H9 (cell line): Measurements from ENCODE around the gene HOMER1. TPM values are rescaled to one million over a fixed set of nuclear protein-coding genes. Genes with fewer than 3 reads are reported as not detected.
A peak's percentile ranks its signal among the peaks of the same experiment; 100 is the strongest.

Experiments used
- DNase-seq: peaks from one replicate; pipeline ENCODE4 v3.0.0-alpha.2; 2017
- H2AFZ ChIP-seq: one replicate; pipeline ENCODE4 v1.6.1; 2013; ENCODE audit warnings: mild to moderate bottlenecking, low read length, control low read depth, moderate library complexity
- H2AK5ac ChIP-seq: 2 replicates; pipeline ENCODE4 v1.6.1; 2013; ENCODE audit warnings: low read length, control low read depth, mixed read lengths; ENCODE audit not compliant: insufficient read length
- H2BK120ac ChIP-seq: one replicate; pipeline ENCODE4 v1.6.1; 2013; ENCODE audit warnings: low read depth, mild to moderate bottlenecking, low read length, control low read depth, inconsistent platforms; ENCODE audit not compliant: poor library complexity, severe bottlenecking
- H2BK12ac ChIP-seq: 2 replicates; pipeline ENCODE4 v1.6.1; 2013; ENCODE audit warnings: low read length, control low read depth, mixed read lengths, low read depth; ENCODE audit not compliant: insufficient read length
- H2BK15ac ChIP-seq: 2 replicates; pipeline ENCODE4 v1.6.1; 2013; ENCODE audit warnings: low read depth, low read length, control low read depth
- H2BK20ac ChIP-seq: one replicate; pipeline ENCODE4 v1.6.1; 2013; ENCODE audit warnings: low read depth, mild to moderate bottlenecking, low read length, control low read depth, inconsistent platforms; ENCODE audit not compliant: poor library complexity, severe bottlenecking
- H2BK5ac ChIP-seq: 2 replicates; pipeline ENCODE4 v1.6.1; 2013; ENCODE audit warnings: low read length, control low read depth, mixed read lengths; ENCODE audit not compliant: insufficient read length
- H3K14ac ChIP-seq: 2 replicates; pipeline ENCODE4 v1.6.1; 2013; ENCODE audit warnings: low read length, control low read depth; ENCODE audit not compliant: insufficient read depth
- H3K18ac ChIP-seq: 2 replicates; pipeline ENCODE4 v1.6.1; 2013; ENCODE audit warnings: low read depth, mild to moderate bottlenecking, mixed read lengths, low read length, control low read depth; ENCODE audit not compliant: insufficient read length
- H3K23ac ChIP-seq: 2 replicates; pipeline ENCODE4 v1.6.1; 2013; ENCODE audit warnings: low read length, control low read depth, mixed read lengths, low read depth; ENCODE audit not compliant: insufficient read length
- H3K23me2 ChIP-seq: 2 replicates; pipeline ENCODE4 v1.6.1; 2013; ENCODE audit warnings: low read depth, mild to moderate bottlenecking, mixed read lengths, low read length, control low read depth; ENCODE audit not compliant: insufficient read length, poor library complexity, severe bottlenecking
- H3K27ac ChIP-seq: 2 replicates; pipeline ENCODE4 v1.5.1; 2013; ENCODE audit warnings: low read length, control low read depth, mixed read lengths, low read depth; ENCODE audit not compliant: insufficient read length
- H3K27me3 ChIP-seq: 2 replicates; pipeline ENCODE4 v1.6.1; 2013; ENCODE audit warnings: low read length, control low read depth, inconsistent platforms; ENCODE audit not compliant: insufficient read depth
- H3K4ac ChIP-seq: 2 replicates; pipeline ENCODE4 v1.6.1; 2013; ENCODE audit warnings: low read depth, mild to moderate bottlenecking, control low read depth, inconsistent platforms, low read length, moderate library complexity
- H3K4me1 ChIP-seq: 2 replicates; pipeline ENCODE4 v1.6.1; 2013; ENCODE audit warnings: low read length, control low read depth, inconsistent platforms; ENCODE audit not compliant: insufficient read depth
- H3K4me2 ChIP-seq: 2 replicates; pipeline ENCODE4 v1.6.1; 2013; ENCODE audit warnings: low read length, control low read depth, mixed read lengths; ENCODE audit not compliant: insufficient read length, insufficient read depth
- H3K56ac ChIP-seq: 2 replicates; pipeline ENCODE4 v1.6.1; 2013; ENCODE audit warnings: low read depth, mild to moderate bottlenecking, mixed read lengths, low read length, control low read depth; ENCODE audit not compliant: insufficient read length
- H3K79me1 ChIP-seq: 2 replicates; pipeline ENCODE4 v1.6.1; 2013; ENCODE audit warnings: low read depth, mild to moderate bottlenecking, moderate library complexity, low read length, control low read depth, inconsistent platforms; ENCODE audit not compliant: insufficient read depth, poor library complexity, severe bottlenecking
- H3K79me2 ChIP-seq: 2 replicates; pipeline ENCODE4 v1.6.1; 2013; ENCODE audit warnings: low read length, control low read depth, inconsistent platforms; ENCODE audit not compliant: insufficient read depth
- H3K9ac ChIP-seq: 2 replicates; pipeline ENCODE4 v1.6.1; 2013; ENCODE audit warnings: low read length, control low read depth, mixed read lengths; ENCODE audit not compliant: insufficient read length; ENCODE audit errors: extremely low read depth
- H3K9me3 ChIP-seq: one replicate; pipeline ENCODE4 v1.6.1; 2013; ENCODE audit warnings: low read depth, low read length, inconsistent platforms; ENCODE audit not compliant: control insufficient read depth
- H3T11ph ChIP-seq: one replicate; pipeline ENCODE4 v1.6.1; 2013; ENCODE audit warnings: mild to moderate bottlenecking, low read length, control low read depth, inconsistent platforms
- H4K20me1 ChIP-seq: one replicate; pipeline ENCODE4 v1.6.1; 2013; ENCODE audit not compliant: control insufficient read depth, insufficient read length, insufficient read depth
- H4K5ac ChIP-seq: 2 replicates; pipeline ENCODE4 v1.6.1; 2013; ENCODE audit warnings: low read depth, mild to moderate bottlenecking, mixed read lengths, low read length, control low read depth; ENCODE audit not compliant: insufficient read length
- H4K8ac ChIP-seq: replicated peaks from 2 replicates; pipeline ENCODE4 v1.6.1; 2013; ENCODE audit warnings: low read length, control low read depth, mixed read lengths, low read depth; ENCODE audit not compliant: insufficient read length
- H4K91ac ChIP-seq: 2 replicates; pipeline ENCODE4 v1.6.1; 2013; ENCODE audit warnings: low read depth, mild to moderate bottlenecking, moderate library complexity, mixed read lengths, low read length, control low read depth; ENCODE audit not compliant: insufficient read length
- H3K27ac Mint-ChIP-seq, 3 experiments: 2 replicates in 2 of 3; 3 replicates in 1 of 3; pipeline ENCODE4 v1.8.0; 2020 to 2021; ENCODE audit warnings: mixed read lengths in 3 of 3, mild to moderate bottlenecking in 1 of 3, moderate library complexity in 1 of 3
- H3K27me3 Mint-ChIP-seq: 2 replicates; pipeline ENCODE4 v1.8.0; 2021; ENCODE audit warnings: low read depth, mild to moderate bottlenecking, moderate library complexity, mixed read lengths
- H3K36me3 Mint-ChIP-seq, 3 experiments: 2 replicates in 2 of 3; 3 replicates in 1 of 3; pipeline ENCODE4 v1.8.0; 2020 to 2021; ENCODE audit warnings: low read depth in 3 of 3, mixed read lengths in 3 of 3; ENCODE audit not compliant: insufficient read depth in 1 of 3
- H3K4me1 Mint-ChIP-seq, 2 experiments: 2 replicates each; pipeline ENCODE4 v1.8.0; 2020; ENCODE audit warnings: mixed read lengths in 2 of 2
- H3K4me3 Mint-ChIP-seq, 2 experiments: 2 replicates in 1 of 2; 3 replicates in 1 of 2; pipeline ENCODE4 v1.8.0; 2020 to 2021; ENCODE audit warnings: mild to moderate bottlenecking in 2 of 2, mixed read lengths in 2 of 2, moderate library complexity in 1 of 2
- H3K9me3 Mint-ChIP-seq, 2 experiments: 2 replicates in 1 of 2; 3 replicates in 1 of 2; pipeline ENCODE4 v1.8.0; 2020; ENCODE audit warnings: mild to moderate bottlenecking in 2 of 2, mixed read lengths in 2 of 2, moderate library complexity in 1 of 2
- WGBS: extraction: QIAGEN DNeasy Blood & Tissue Kit; methylation state at CpG from one replicate; pipeline ENCODE4 v1.1.7; 2013; ENCODE audit warnings: missing lambda C conversion rate, low lambda C conversion rate, mixed read lengths; ENCODE audit not compliant: insufficient read length; ENCODE audit errors: extremely low coverage; 5-methylcytosine and 5-hydroxymethylcytosine counted together
- total RNA-seq: library from RNA; stranded (reverse); gene quantifications from 2 replicates; pipeline ENCODE4 v1.2.1, GENCODE V29; 2021
- TF ChIP-seq, protein P1 (sequence below): fragments of 200-600 bp; sonication (generic); conservative IDR thresholded peaks from 3 replicates; pipeline ENCODE4 v1.8.0; 2021; ENCODE audit warnings: antibody characterized with exemption, mild to moderate bottlenecking

Gene HOMER1
- total RNA-seq, 1 experiment from 2014 or later, result 39.5 TPM

DNA sequence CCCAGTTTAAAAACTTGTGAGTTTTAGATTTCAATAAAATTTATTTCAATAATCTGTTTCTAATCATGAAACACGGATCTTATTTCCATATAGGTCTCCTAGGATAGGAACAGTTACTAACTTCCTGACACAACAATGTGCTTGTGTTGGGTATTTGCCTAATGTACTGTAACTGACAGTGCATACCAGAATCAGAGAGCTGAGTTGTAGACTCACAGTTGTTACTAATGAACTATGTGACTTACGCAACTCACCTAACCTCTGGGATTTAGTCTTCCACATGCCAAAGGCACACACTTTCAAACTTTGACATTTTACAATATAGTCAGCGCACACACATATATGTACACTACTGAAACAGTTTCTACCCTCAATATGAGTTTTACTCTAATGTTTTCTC is 77.7 kb downstream of the HOMER1 start:
- DNase-seq, result no peak
- no peak overlapping the region for H2AK5ac ChIP-seq
- TF ChIP-seq, protein P1, sequence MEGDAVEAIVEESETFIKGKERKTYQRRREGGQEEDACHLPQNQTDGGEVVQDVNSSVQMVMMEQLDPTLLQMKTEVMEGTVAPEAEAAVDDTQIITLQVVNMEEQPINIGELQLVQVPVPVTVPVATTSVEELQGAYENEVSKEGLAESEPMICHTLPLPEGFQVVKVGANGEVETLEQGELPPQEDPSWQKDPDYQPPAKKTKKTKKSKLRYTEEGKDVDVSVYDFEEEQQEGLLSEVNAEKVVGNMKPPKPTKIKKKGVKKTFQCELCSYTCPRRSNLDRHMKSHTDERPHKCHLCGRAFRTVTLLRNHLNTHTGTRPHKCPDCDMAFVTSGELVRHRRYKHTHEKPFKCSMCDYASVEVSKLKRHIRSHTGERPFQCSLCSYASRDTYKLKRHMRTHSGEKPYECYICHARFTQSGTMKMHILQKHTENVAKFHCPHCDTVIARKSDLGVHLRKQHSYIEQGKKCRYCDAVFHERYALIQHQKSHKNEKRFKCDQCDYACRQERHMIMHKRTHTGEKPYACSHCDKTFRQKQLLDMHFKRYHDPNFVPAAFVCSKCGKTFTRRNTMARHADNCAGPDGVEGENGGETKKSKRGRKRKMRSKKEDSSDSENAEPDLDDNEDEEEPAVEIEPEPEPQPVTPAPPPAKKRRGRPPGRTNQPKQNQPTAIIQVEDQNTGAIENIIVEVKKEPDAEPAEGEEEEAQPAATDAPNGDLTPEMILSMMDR, result no peak

More for the DNA sequence above, 77.7 kb downstream of the HOMER1 start:
- Histone ChIP-seq H3K27ac (no peak overlapping the region), H3T11ph (no peak overlapping the region), H4K5ac (no peak overlapping the region), H2BK20ac (no peak overlapping the region), H2BK12ac (no peak overlapping the region), H3K14ac (no peak overlapping the region), H4K8ac (no peak overlapping the region), H3K4ac (no peak overlapping the region), H3K4me1 (no peaks in the 10 kb centered on the region), H3K56ac (no peak overlapping the region), H2BK15ac (no peak overlapping the region), H3K18ac (no peak overlapping the region), H3K23ac (no peak overlapping the region), H2BK5ac (no peak overlapping the region), H3K9me3 (no peaks in the 10 kb centered on the region), H4K20me1 (no peaks in the 10 kb centered on the region), H3K9ac (no peak overlapping the region), H3K79me1 (no peaks in the 10 kb centered on the region), H3K23me2 (no peaks in the 10 kb centered on the region), H2AFZ (no peak overlapping the region), H3K4me2 (no peak overlapping the region), H2BK120ac (no peak overlapping the region), H3K79me2 (no peaks in the 10 kb centered on the region), H4K91ac (no peak overlapping the region), H3K27me3 (no peaks in the 10 kb centered on the region)
- Mint-ChIP-seq H3K36me3 (peaks cover 20 to 29% (median 23%) of the 10 kb centered on the region in 3 experiments), H3K4me1 (peaks cover 8 to 11% of the 10 kb centered on the region in 2 experiments), H3K4me3 (no peak overlapping the region), H3K27ac (0 out of 7 replicates have a peak overlapping the region, but pooled peaks of 1 of the 3 experiments have one; percentile 1), H3K27me3 (no peaks in the 10 kb centered on the region), H3K9me3 (no peaks in the 10 kb centered on the region)
- WGBS, result no CpG with 5 or more reads among the region's 3 CpGs
